GM12875 (cell line): ENCODE data around the gene HNRNPA1.
"Not testable (repeated sequence)": the region's sequence is repeated elsewhere in the genome, so short reads cannot be mapped to it uniquely, and the experiment has no call there.

Experiments used
- H3K4me3 ChIP-seq: one replicate; pipeline ENCODE4 v1.5.1; 2011; ENCODE audit warnings: low read depth, low read length, control low read depth
- TF ChIP-seq, protein P1 (sequence below): IDR thresholded peaks from 2 replicates; pipeline ENCODE4 v1.5.1; 2011; ENCODE audit warnings: low read depth, mild to moderate bottlenecking, control low read depth, inconsistent platforms, low read length, moderate library complexity, borderline replicate concordance; ENCODE audit not compliant: insufficient read depth

Gene HNRNPA1

DNA sequence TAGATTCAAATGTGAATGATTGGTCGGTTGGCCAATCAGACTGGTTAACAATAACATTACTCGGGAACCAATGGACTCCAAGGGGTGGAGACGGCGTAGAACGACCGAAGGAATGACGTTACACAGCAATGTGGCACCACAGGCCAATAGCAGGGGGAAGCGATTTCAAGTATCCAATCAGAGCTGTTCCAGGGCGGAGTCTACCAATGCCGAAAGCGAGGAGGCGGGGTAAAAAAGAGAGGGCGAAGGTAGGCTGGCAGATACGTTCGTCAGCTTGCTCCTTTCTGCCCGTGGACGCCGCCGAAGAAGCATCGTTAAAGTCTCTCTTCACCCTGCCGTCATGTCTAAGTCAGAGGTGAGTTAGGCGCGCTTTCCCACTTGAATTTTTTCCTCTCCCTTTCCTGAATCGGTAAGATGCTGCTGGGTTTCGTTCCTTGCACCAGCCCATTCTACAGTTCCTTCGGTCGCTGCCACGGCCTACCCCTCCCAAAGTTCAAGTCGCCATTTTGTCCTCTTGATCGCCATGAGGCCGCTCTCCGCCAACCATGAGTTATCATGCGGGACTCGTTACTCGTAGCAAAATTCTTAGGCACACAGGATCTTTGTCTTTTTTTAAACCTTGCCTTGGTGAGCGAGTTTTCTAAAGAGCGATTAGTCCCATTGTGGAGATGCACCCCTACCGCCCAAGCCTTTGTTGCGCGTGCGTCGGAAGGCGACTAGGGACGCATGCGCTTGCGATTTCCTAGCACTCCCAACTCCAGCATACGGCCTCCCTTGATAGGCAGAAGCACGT is at the start of gene HNRNPA1:
TSS of gene HNRNPA1 (plus strand) at position 259 of the 793 bp plus-strand sequence. CDS start at position 341, 82 bp downstream.
- TF ChIP-seq, protein P1, sequence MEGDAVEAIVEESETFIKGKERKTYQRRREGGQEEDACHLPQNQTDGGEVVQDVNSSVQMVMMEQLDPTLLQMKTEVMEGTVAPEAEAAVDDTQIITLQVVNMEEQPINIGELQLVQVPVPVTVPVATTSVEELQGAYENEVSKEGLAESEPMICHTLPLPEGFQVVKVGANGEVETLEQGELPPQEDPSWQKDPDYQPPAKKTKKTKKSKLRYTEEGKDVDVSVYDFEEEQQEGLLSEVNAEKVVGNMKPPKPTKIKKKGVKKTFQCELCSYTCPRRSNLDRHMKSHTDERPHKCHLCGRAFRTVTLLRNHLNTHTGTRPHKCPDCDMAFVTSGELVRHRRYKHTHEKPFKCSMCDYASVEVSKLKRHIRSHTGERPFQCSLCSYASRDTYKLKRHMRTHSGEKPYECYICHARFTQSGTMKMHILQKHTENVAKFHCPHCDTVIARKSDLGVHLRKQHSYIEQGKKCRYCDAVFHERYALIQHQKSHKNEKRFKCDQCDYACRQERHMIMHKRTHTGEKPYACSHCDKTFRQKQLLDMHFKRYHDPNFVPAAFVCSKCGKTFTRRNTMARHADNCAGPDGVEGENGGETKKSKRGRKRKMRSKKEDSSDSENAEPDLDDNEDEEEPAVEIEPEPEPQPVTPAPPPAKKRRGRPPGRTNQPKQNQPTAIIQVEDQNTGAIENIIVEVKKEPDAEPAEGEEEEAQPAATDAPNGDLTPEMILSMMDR, result no peak
- peak within 1 kb of the TSS; percentile 83 for H3K4me3 ChIP-seq

DNA sequence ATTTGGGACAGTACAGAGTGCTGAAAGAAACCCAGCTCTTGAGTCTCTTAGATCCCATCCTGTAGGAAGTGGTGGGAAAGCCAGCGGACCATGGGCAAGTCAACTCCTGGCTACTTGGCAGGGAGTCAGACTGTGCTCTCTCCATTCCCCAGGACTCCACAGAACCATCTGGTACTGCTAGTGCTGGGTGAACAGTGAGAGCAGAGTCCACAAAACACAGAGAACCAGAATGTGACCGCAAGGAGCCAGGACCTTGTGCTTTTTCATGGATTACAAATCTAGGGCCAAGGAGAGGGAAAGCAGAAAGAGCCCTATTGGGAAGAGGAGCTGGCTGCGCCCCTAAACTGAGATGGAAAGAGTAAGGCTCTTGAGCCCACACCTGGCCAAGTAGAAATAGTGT is 49.3 kb upstream of the HNRNPA1 start:
- H3K4me3 ChIP-seq, result not testable (repeated sequence)

DNA sequence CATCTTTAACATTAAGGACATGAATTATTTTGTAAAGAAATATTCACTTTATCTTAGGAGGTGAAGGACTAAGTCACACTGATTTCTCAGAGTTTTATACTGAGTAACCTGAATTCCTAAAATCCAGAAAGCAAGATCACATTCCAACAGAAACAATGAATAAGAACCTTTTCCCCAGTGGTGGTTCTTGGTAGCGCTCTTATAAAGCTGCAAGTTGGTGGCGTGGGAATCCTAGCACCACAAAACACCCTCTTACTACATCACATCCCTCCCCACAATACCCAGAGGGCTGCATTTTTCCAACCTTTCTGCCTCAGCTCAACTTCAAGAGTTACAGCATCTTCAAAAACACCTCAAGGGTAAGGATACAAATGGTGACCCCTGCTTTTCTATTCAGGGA is 47.7 kb upstream of the HNRNPA1 start:
- TF ChIP-seq, protein P1, result no peak
- H3K4me3 ChIP-seq, result no peak overlapping the region

DNA sequence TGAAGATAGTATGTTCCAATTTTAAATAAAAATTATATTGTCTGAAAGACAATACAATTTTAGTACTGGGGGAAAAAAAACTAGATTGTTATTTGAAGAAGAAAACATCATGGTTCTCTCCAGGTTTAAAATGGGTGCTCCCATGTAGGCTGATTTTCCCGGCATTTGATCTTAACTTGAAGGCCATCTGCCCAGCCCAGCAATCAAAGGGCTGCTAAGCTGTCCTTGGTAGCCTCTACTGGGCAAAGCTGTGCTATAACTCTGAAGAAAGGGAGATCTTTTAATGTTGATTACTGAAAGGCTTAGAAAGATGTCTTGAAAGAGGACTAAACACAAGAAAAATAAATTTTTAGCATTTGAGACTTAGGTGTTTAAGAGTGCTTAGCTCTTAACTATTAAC is 42.0 kb upstream of the HNRNPA1 start:
- TF ChIP-seq, protein P1, result no peak
- no peak overlapping the region for H3K4me3 ChIP-seq

DNA sequence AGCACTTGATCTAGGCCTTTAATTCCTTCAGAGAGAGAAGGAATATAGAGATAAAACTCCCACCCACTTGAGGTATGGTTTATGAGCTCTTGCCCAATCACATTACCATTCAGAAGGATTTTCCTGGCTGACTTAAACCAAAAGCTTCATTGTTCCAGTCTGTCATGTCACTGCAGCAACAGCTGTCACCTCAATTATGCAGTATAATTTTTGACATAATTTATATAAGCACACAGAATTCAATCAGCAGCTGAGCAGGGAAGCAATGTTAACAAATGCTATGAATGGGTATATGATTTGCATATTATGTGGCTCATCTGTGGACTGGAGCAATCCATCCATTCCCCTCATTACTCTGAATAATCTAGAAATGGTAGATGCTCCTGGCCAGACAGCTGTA is 40.9 kb upstream of the HNRNPA1 start:
- TF ChIP-seq, protein P1, result no peak
- H3K4me3 ChIP-seq, result no peak overlapping the region

DNA sequence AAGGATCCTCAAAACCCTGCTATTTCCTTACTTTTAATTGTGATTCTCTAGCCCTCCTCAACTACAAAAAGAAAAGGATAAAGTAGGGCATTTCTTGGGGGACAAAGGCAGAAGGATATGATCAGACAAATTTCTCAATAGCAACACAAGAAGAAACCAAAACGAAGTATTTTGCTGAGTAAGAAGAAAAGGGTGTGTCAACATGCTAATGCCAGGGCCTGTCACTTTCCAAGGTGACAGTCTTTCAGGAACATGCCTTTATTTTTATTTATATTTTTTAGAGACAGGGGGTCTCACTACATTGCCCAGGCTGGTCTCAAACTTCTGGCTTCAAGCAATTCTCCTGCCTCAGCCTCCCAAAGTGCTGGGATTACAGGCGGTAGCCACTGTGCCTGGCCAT is 40.4 kb upstream of the HNRNPA1 start:
- H3K4me3 ChIP-seq, result no peak overlapping the region
- TF ChIP-seq, protein P1, result no peak

DNA sequence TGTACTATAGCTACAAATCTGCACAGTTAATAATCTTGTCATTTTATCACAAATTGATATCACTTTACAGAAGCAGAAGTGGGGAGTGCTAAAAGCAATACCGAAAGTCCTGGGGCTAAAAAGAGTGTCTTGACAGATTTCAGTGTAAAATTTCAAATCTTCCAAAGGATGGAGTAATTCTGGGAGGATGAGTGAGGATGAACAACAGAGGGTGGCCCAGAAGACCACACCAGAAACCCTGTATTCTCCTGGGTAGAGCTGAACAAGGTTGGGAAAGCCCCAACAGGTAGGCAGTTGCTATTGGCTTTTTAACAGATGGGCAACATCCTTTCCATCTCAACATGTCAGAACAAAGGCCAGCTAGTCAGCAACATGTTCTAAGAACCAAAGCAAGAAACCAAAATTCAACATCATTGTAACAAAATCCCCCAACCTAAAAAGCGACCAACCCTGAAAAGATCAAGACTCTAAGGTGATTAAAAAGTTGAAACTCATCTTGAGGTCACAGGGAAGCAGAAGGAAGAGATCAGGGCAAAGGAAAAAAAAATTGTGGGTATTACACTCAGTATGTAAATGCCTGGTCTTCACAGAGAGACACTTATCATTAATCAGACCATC is 39.4 kb upstream of the HNRNPA1 start:
- TF ChIP-seq, protein P1, result no peak
- H3K4me3 ChIP-seq, result no peak overlapping the region
